HCT116 (cell line): ENCODE data around the gene ZNF521.

ENCODE experiments used
- CEBPB ChIP-seq: IDR thresholded peaks from 2 replicates; pipeline ENCODE4 v1.6.1; 2012; ENCODE audit warnings: low read depth
- EGR1 ChIP-seq: IDR thresholded peaks from 2 replicates; pipeline ENCODE4 v1.6.1; 2012; ENCODE audit warnings: low read depth
- FOSL1 ChIP-seq: IDR thresholded peaks from 2 replicates; pipeline ENCODE4 v1.6.1; 2012; ENCODE audit warnings: low read depth
- JUND ChIP-seq: IDR thresholded peaks from 2 replicates; pipeline ENCODE4 v1.6.1; 2012
- POLR2A ChIP-seq: IDR thresholded peaks from 2 replicates; pipeline ENCODE4 v1.7.0; 2011; ENCODE audit warnings: borderline replicate concordance; ENCODE audit not compliant: insufficient read depth, insufficient read length; ENCODE audit errors: extremely low read depth
- POLR2AphosphoS5 ChIP-seq: IDR thresholded peaks from 2 replicates; pipeline ENCODE4 v1.6.1; 2011; ENCODE audit warnings: mild to moderate bottlenecking, low read depth, low read length, moderate library complexity
- RAD21 ChIP-seq: IDR thresholded peaks from 2 replicates; pipeline ENCODE4 v1.6.1; 2012; ENCODE audit warnings: low read depth, mild to moderate bottlenecking
- SP1 ChIP-seq: IDR thresholded peaks from 2 replicates; pipeline ENCODE4 v1.6.1; 2012; ENCODE audit warnings: low read depth
- SRF ChIP-seq: IDR thresholded peaks from 2 replicates; pipeline ENCODE4 v1.6.1; 2012; ENCODE audit warnings: low read depth
- ZFX ChIP-seq: fragments of 450-650 bp; IDR thresholded peaks from 2 replicates; pipeline ENCODE4 v1.6.1; 2017
- TF ChIP-seq, protein P1 (sequence below), 3 experiments: fragments of 200-600 bp in 1 of 3; sonication (generic) in 1 of 3; IDR thresholded peaks in 2 of 3; conservative IDR thresholded peaks in 1 of 3; 2 replicates each; pipeline ENCODE4 v1.5.1; 2012 to 2017; ENCODE audit warnings: low read depth in 2 of 3, low read length in 2 of 3, antibody characterized with exemption in 1 of 3, borderline replicate concordance in 1 of 3, control low read depth in 1 of 3, mild to moderate bottlenecking in 1 of 3, mixed read lengths in 1 of 3, mixed run types in 1 of 3, moderate library complexity in 1 of 3; ENCODE audit not compliant: insufficient read depth in 1 of 3
- TF ChIP-seq, protein P2 (sequence below): IDR thresholded peaks from 2 replicates; pipeline ENCODE4 v1.6.1; 2012; ENCODE audit warnings: low read depth
- TF ChIP-seq, protein P3 (sequence below): IDR thresholded peaks from 2 replicates; pipeline ENCODE4 v1.6.1; 2012

DNA sequence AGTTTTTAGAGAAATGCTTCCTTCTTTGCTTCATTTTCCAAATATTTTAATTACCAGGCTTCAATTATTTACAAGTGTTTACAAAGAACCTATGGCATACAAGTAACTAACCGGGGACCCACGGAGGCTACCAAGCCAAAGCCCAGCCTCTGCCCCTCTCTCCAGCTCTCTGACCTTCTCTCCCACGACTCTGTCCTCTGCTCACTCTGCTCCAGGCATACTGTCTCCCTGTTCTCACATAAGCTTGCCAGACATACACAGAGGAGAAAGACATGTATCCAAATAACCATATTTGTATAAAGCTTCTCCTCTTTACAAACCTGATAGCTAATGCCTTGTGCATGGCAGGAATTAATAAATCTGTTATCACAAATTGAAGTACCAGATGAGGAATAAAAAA lies 141.3 kb downstream of the ZNF521 start:
- TF ChIP-seq, protein P1, sequence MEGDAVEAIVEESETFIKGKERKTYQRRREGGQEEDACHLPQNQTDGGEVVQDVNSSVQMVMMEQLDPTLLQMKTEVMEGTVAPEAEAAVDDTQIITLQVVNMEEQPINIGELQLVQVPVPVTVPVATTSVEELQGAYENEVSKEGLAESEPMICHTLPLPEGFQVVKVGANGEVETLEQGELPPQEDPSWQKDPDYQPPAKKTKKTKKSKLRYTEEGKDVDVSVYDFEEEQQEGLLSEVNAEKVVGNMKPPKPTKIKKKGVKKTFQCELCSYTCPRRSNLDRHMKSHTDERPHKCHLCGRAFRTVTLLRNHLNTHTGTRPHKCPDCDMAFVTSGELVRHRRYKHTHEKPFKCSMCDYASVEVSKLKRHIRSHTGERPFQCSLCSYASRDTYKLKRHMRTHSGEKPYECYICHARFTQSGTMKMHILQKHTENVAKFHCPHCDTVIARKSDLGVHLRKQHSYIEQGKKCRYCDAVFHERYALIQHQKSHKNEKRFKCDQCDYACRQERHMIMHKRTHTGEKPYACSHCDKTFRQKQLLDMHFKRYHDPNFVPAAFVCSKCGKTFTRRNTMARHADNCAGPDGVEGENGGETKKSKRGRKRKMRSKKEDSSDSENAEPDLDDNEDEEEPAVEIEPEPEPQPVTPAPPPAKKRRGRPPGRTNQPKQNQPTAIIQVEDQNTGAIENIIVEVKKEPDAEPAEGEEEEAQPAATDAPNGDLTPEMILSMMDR (IDR thresholded peaks at IDR 0.05 in 2 of 3, conservative IDR thresholded peaks at IDR 0.05 in 1 of 3; ENCODE audit: borderline replicate concordance in 1 of 3, insufficient read depth in 1 of 3, low read depth in 2 of 3, low read length in 2 of 3) = no peak
- TF ChIP-seq POLR2A = no peak
- TF ChIP-seq SRF = no peak
- TF ChIP-seq SP1 = no peak
- no peak for TF ChIP-seq FOSL1
- TF ChIP-seq POLR2AphosphoS5 = no peak
- TF ChIP-seq, protein P2, sequence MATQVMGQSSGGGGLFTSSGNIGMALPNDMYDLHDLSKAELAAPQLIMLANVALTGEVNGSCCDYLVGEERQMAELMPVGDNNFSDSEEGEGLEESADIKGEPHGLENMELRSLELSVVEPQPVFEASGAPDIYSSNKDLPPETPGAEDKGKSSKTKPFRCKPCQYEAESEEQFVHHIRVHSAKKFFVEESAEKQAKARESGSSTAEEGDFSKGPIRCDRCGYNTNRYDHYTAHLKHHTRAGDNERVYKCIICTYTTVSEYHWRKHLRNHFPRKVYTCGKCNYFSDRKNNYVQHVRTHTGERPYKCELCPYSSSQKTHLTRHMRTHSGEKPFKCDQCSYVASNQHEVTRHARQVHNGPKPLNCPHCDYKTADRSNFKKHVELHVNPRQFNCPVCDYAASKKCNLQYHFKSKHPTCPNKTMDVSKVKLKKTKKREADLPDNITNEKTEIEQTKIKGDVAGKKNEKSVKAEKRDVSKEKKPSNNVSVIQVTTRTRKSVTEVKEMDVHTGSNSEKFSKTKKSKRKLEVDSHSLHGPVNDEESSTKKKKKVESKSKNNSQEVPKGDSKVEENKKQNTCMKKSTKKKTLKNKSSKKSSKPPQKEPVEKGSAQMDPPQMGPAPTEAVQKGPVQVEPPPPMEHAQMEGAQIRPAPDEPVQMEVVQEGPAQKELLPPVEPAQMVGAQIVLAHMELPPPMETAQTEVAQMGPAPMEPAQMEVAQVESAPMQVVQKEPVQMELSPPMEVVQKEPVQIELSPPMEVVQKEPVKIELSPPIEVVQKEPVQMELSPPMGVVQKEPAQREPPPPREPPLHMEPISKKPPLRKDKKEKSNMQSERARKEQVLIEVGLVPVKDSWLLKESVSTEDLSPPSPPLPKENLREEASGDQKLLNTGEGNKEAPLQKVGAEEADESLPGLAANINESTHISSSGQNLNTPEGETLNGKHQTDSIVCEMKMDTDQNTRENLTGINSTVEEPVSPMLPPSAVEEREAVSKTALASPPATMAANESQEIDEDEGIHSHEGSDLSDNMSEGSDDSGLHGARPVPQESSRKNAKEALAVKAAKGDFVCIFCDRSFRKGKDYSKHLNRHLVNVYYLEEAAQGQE = no peak
- TF ChIP-seq CEBPB = no peak
- TF ChIP-seq, protein P3, sequence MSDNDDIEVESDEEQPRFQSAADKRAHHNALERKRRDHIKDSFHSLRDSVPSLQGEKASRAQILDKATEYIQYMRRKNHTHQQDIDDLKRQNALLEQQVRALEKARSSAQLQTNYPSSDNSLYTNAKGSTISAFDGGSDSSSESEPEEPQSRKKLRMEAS = no peak
- no peak for TF ChIP-seq EGR1
- TF ChIP-seq JUND = no peak
- TF ChIP-seq ZFX = no peak
- no peak for TF ChIP-seq RAD21
